HTR-8/SVneo (cell line): ENCODE results near the gene MDM1.

Source experiments
- DNase-seq: peaks from one replicate; pipeline ENCODE4 v3.0.0; 2011; ENCODE audit warnings: low spot score, mixed read lengths; ENCODE audit not compliant: insufficient read length
- FAIRE-seq: peaks from 2 replicates; lab custom pipeline; 2011; peaks lifted over from hg19 to GRCh38; lab: Jason Lieb, UNC

Gene MDM1

GRCh38 chr12:68325966-68326365 lies 6.2 kb downstream of the MDM1 start:
- FAIRE-seq (no peak), DNase-seq (no peak)

- FAIRE-seq (no peak), DNase-seq (no peak)
Measured at GRCh38 chr12:68324531-68324930, 7.6 kb downstream of the MDM1 start.

- DNase-seq = no peak
- FAIRE-seq = no peak
Measured at GRCh38 chr12:68321140-68321539, 11.0 kb downstream of the MDM1 start.

- DNase-seq (no peak), FAIRE-seq (no peak)
Measured at GRCh38 chr12:68319988-68320623, 12.1 kb downstream of the MDM1 start.

GRCh38 chr12:68317047-68317667 lies 15.0 kb downstream of the MDM1 start:
- FAIRE-seq (no peak), DNase-seq (no peak)

- FAIRE-seq (no peak), DNase-seq (peak; percentile 47)
Measured at GRCh38 chr12:68310370-68310769, 21.8 kb downstream of the MDM1 start.

GRCh38 chr12:68306564-68306963 lies 25.6 kb downstream of the MDM1 start:
- FAIRE-seq (no peak), DNase-seq (no peak)

- FAIRE-seq (no peak), DNase-seq (no peak)
Measured at GRCh38 chr12:68305278-68305677, 26.9 kb downstream of the MDM1 start.

- FAIRE-seq (no peak), DNase-seq (no peak)
Measured at GRCh38 chr12:68304626-68305025, 27.5 kb downstream of the MDM1 start.

- no peak for DNase-seq
Measured at GRCh38 chr12:68303850-68304249, 28.3 kb downstream of the MDM1 start.

GRCh38 chr12:68297929-68298328 lies 34.2 kb downstream of the MDM1 start:
- FAIRE-seq (no peak), DNase-seq (no peak)

More at GRCh38 chr12:68303850-68304249, 28.3 kb downstream of the MDM1 start:
- no peak for FAIRE-seq

- DNase-seq (no peak), FAIRE-seq (no peak)
Measured at GRCh38 chr12:68294251-68294650, 37.9 kb downstream of the MDM1 start.

- no peak for FAIRE-seq
Measured at GRCh38 chr12:68293347-68293746, 38.8 kb downstream of the MDM1 start.

GRCh38 chr12:68292151-68292943 lies 39.8 kb downstream of the MDM1 start:
- DNase-seq = no peak
- FAIRE-seq = no peak

More at GRCh38 chr12:68293347-68293746, 38.8 kb downstream of the MDM1 start:
- no peak for DNase-seq

- DNase-seq (no peak), FAIRE-seq (no peak)
Measured at GRCh38 chr12:68291396-68292036, 40.6 kb downstream of the MDM1 start.

- FAIRE-seq = no peak
Measured at GRCh38 chr12:68290126-68290525, 42.0 kb downstream of the MDM1 start.

GRCh38 chr12:68287106-68287505 lies 45.1 kb downstream of the MDM1 start:
- FAIRE-seq (no peak), DNase-seq (no peak)

More at GRCh38 chr12:68290126-68290525, 42.0 kb downstream of the MDM1 start:
- no peak for DNase-seq

- DNase-seq = no peak
- no peak for FAIRE-seq
Measured at GRCh38 chr12:68286396-68286795, 45.8 kb downstream of the MDM1 start.

- no peak for FAIRE-seq
- DNase-seq = no peak
Measured at GRCh38 chr12:68285541-68285940, 46.6 kb downstream of the MDM1 start.

GRCh38 chr12:68281322-68282077 lies 50.7 kb downstream of the MDM1 start:
- FAIRE-seq (no peak), DNase-seq (no peak)
